ENCODE data around the gene HMX3. TPM values are rescaled to one million over a fixed set of nuclear protein-coding genes. Genes with fewer than 3 reads are reported as not detected.

Gene HMX3
- total RNA-seq, 1 donor from 2014 or later, result 0.20 TPM

DNA sequence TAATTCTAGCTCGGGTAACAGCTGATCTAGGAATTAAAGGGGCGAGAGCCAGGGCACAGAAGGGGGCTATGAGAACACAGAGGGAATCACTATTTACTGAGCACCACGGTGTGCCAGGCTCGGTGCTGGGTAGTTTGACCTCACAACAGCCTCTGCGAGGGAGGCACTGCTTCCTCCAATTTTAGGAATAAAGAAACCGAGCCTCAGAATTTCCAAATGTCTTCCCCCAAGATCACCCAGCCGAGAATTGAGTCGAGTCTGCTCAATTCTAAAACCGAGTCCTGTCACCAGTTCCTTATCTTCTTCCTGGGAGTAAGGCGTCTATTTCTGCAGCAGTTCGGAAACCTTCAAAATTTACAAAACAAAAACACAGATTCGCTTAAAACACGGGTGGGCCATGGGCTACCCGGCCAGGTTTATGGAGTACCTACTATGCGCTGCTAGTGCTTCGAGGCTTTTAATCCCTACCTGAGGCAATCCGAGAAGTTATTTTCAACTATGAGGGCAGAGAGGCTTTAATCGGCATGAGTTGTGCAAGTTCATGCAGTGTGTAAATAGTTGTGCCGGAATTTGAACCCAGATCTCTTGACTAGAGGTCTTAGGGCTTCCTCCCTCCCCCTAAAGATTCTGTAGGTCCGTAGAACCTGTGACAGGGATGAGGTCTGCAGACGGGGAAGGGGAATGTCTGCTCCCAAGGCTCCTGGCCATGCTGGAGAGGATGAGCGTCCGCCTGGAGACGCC, 11.3 kb downstream of the HMX3 start:
- ATAC-seq, result no peak
- DNase-seq (ENCODE audit: low spot score), result no peak

DNA sequence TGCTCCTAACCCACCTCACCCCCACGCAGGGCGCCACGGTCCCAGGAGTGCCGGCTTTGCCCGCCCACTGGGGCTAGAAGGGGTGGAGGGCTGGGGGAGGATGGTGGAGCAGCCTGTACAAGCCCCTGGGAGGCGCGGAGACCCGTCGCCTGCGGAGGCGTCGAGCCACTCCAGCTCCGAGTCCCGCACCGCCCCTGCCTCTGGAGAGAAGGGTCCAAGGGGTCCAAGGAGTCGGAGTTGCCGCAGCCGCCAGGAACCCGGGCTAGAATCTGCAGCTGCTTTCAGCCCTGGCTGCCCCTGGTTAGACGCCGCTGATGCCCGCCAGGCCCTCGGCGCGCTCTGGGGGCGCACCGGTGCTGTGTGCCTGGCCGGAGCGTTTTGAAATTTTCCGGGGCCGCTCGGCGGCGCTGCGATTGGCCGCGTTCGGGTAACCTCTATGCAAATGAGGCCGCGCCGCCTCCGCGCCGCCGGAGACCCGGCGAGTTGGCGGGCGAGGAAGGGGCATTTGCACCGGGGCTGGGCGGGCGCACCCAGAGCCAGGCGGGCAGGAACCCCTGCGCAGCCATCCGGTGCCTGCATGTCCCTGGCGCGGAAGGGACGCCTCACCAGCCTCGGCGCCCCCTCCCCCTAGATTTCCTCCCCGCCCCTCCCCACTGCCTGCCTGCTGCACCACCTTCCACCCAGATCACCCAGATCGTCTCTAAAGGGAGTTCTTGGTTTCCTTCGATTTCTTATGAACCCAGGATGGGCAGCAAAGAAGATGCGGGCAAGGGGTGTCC, 12.1 kb downstream of the HMX3 start, which contains the start of gene HMX2:
HMX2 (plus strand) TSS at position 502 of the 779 bp plus-strand sequence; CDS start at position 745, 243 bp downstream.
- ATAC-seq, result no peak
- DNase-seq (ENCODE audit: low spot score), result no peak

DNA sequence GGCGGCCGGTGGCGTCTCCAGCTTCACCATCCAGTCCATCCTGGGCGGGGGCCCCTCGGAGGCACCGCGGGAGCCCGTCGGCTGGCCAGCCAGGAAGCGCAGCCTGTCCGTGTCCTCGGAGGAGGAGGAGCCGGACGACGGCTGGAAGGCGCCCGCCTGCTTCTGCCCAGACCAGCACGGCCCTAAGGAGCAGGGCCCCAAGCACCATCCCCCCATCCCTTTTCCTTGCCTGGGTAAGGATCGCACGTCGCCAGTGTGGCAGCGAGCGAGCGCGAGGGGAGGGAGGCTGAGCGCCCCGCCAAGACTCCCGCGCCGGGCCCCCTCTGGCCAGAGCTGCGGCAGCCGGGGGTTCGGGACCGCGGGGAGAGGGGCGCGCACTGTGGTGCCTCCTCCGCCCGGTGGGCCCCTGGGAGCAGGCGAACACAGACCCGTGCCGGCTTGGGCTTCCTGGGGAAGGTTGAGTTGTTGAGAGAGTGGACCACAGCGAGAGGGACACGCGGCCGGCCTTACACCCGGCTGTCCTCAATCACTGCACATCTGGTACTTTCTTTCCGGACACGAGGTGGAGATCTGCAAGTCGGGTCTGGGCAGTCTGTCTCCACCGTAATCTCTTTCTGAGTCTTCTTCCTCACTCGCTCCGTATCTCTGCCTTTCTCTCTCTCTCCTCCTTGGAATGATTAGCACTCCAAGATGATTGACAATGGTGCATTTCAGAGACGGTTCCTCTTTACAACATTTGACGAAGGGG, 12.8 kb downstream of the HMX3 start:
- no peak for ATAC-seq
- DNase-seq (ENCODE audit: low spot score), result no peak

DNA sequence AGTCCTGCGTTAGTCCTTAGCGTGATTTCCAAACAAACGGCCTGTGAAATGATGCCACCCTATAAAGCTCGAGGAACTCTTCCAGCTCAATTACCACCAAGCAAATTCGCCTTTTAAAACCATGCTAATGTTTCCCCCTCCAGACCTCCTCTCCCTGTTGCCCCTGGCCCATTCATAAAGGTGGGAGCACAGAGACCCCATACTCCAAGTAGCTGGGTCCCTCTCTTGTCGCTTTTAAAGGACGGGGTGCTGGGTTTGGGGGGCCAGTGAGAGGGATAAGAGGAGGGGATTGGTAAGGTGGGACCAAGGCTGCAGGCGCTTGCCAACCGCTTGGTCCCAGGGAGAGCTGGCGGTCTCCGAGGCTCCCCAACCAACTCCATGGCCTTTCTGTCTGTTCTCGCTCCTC, 13.4 kb downstream of the HMX3 start:
- ATAC-seq (no peak), DNase-seq (ENCODE audit: low spot score) (no peak)

DNA sequence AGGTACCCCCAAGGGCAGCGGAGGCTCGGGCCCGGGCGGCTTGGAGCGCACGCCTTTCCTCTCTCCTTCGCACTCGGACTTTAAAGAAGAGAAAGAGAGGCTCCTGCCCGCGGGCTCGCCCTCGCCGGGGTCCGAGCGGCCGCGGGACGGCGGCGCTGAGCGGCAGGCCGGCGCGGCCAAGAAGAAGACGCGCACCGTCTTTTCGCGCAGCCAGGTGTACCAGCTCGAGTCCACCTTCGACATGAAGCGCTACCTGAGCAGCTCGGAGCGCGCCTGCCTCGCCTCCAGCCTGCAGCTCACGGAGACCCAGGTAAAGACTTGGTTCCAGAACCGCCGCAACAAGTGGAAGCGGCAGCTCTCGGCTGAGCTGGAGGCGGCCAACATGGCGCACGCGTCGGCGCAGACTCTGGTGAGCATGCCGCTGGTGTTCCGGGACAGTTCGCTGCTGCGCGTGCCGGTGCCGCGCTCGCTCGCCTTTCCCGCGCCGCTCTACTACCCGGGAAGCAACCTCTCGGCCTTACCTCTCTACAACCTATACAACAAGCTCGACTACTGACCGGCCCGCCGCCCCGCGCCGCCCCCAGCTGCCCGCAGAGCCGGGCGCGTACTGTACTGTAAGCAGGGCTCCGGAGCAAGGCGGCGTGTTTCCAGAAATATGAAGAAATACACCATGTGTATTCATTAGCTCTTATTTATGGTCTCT, 13.9 kb downstream of the HMX3 start:
- ATAC-seq (no peak), DNase-seq (ENCODE audit: low spot score) (no peak)

DNA sequence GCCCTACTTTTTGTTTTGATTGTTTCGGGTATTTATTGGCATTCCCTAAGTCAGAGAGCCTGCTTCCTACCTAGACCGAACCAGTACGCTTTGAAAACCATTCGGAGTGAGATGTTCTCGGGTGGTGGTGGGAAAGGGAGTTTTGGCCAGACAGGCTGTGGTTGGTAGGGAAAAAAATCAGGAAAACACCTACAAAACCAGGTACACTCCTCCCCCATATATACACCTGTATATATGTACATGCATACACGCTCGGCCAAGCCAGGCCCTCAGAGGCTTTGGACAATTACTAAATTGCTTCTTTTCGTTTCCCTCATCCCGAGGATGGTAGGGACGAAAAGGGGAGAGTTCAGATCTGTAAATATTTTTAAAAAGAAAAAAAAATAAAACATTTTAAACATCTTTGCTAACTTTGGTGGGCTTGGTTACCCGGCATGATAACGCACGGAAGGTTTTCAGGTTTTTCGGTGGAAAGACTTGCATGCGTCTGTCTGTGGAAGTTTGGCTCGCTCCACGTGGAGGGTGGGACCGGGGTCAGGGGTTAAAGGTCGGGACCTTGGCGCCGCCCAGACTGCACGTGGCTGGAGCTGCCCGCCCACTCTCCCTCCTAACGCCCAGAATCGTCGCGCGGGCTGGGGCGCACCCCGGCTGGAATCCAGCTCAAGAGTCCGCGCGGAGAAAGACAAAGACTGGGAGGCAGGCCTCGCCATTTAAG, 14.7 kb downstream of the HMX3 start:
- ATAC-seq (no peak), DNase-seq (ENCODE audit: low spot score) (no peak)

DNA sequence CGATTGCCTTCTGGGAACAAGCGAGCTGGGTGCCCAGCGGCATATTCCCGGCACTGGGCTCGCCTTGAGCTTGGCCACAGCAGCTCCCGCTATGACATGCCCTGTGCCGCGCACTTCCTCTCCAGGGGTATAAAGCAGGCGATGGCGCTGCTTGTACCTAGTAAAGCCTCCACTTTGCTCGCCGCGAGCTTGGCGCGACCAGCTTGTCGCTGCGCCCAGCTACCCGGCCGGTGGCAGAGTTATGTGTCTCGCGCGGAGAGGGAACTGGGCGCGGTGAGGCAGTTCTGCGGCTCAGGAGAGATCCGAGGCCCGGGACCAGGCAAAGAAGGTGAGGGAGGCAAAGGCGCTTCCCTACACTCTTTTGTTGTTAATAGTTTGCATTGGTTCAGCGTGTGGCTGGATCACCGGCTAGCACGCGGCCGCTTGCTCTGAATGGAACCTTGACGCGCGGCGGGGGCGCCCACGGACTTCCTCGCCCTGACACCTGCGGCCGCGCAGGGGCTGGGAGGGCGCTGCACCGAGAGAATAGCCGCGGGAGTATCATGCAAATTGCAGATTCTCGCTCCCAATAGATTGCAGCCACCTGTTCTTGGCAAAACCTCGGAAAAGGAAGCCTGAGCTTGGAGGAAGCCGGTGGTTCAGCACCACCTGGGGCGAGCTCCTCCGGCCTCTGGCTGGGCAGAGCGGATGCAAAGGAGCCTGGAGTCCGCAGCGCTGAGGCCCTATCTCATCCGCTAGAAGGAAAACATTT, 15.4 kb downstream of the HMX3 start:
- ATAC-seq, result no peak
- DNase-seq (ENCODE audit: low spot score), result no peak

DNA sequence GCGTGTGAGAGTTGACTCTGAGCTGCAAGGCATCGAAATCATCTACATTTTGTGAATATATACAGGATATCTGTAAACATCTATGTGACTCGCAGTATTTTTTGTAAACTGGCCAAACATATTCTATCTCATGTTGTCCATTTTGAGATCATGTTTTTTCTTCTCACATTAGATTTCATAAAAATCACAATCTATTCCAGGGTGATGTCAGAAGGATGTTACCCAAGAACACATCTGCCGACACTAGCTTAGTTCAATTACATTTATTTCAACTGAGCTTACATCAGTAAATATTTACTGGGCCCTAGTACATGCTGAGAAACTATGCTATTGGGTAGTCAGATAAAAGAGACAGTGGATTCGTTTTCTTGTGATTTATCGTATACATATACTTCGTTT, 16.0 kb downstream of the HMX3 start:
- no peak for DNase-seq (ENCODE audit: low spot score)

DNA sequence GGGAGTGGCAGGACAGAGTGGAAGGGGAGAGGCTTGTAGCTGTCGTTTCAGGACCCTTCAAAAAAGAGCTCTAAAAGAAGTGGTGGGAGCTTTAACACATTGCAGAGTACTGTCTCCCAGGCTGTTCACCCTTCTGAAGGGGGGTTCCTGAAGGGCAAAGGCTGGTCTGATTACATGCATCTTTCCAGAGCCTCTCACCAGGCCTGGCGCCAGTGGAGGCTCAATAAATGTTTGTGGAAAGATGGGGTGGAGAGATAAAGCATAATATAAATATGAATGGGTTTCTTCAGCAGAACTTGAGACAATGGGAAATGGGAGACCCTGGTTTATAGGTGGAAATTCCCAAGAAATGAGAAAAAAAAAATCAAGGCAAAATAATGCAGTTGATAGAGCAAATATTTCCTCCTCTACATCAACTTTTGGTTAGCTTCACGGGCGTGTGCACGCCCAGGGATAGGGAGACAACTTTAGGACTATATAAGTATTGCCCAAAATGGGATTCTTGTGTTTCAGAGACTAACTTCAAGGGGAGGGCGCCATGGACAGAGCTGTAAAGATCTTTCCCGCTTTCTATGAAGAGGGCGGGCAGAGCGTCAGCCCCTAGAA, 17.8 kb downstream of the HMX3 start:
- ATAC-seq, result no peak
- DNase-seq (ENCODE audit: low spot score), result no peak

More for the DNA sequence above, 16.0 kb downstream of the HMX3 start:
- ATAC-seq, result no peak

DNA sequence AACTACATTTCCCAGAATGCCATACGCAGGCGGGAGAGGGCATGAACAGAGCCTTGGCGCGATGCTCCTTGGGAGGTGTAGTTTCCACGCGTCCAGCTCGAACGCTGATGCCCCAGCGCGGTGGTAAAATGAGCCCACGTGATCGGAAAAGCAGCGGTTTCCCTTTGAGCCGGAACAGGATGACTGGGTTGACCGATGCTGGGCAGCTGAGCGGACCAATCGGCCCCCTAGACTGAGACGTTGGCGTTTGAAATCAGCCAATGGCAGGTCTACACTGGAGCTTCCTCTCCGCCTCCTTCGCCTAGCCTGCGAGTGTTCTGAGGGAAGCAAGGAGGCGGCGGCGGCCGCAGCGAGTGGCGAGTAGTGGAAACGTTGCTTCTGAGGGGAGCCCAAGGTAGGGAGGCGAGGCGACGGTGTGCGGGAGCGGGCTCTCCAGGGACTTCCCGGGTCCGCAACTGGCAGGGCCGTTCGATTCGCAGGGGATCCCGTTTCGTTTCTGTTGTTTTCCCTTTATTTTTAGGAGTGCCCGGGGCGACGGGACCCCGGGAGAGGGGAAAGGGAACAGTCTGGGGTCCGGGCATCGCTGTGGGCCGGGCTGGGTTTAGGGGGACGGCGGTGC, 18.4 kb downstream of the HMX3 start, which contains the start of gene BUB3:
BUB3 (plus strand) TSS at position 311 of the 619 bp plus-strand sequence. CDS start 516 bp downstream, outside the sequence.
- ATAC-seq (peak; percentile 95), DNase-seq (ENCODE audit: low spot score) (peak; percentile 99)

DNA sequence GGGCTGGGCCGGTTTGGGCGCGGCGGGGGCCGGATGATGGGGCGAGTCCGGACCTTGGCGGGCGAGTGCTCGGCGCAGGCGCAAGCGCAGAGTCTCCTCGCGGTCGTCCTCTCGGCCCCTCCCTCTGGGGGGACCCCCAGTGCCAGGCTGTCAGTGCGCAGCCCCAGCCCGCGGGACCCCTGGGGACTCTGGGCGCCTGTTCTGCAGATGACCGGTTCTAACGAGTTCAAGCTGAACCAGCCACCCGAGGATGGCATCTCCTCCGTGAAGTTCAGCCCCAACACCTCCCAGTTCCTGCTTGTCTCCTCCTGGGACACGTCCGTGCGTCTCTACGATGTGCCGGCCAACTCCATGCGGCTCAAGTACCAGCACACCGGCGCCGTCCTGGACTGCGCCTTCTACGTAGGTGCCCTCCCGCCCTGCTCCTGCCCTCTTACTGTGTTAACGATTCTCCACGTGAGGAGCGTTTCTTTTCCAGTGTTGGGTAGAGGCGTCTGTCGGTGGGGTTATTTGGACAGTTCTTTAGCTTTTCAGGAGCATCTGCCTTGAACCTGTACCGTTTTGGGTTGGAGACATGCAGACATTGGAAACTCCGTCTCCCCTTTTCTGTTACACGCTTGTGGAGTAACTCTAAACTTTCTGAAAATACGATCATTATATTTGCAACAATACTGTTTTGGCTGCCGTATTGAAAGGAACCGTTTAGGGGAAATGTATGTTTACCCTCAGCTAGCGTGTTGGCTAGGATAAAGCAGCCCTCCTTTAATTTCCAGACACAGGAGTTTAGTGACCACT, 19.1 kb downstream of the HMX3 start:
- ATAC-seq (peak; percentile 60), DNase-seq (ENCODE audit: low spot score) (peak; percentile 62)

DNA sequence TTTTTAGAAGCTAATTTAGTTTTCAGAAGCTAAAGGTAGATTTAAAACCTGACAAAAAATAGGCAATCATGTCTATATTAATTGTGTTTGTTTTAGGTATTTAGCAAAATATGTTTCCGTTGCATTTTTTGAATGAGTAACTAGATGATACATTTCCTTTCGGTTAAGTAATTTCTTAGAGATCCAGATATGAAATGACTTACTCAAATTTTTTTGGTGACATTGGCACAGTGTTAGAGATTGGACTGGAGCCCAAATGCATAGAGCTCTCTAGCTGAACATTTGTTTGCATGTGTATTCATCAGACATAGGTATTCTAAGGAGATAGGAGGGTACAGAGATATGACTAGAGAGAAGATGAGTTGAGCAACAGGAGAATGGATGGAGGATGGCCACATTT, 20.3 kb downstream of the HMX3 start:
- no peak for DNase-seq (ENCODE audit: low spot score)
- no peak for ATAC-seq

DNA sequence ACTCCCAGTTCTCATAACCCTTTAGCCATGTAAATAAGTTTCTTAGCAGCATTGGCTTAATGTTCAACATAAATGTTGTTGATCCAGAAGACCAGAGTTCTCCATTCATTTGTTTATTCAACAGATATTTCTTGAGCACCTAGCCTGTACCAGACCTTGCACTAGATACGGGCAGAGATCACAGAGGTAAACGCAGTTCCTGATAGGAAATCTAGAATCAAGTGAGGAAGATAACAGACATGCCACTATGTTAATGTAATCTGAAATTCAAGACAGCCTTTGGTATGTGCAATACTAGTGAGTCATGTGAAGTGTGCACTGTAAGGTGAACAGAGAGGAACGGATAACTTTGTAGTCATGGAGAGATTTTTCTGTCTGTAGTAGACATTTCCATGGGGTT, 21.4 kb downstream of the HMX3 start:
- DNase-seq (ENCODE audit: low spot score), result no peak
- no peak for ATAC-seq

DNA sequence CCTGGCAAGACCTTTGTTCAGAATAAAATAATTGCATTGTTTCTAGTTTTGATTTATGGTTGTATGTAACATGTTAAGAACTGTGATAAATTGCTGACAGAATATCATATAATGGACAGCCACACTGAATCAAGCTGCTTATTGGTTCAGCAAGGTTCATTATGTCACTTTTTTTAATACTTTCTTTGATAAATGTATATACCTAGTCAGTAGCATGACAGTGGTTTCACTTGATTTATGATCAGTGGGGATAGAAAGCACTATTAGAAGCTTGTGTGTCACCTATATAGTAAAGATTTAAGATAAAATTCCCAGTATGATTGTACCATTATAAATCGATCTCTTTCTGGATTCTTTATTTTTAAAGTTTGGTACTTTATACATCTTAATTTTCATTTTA, 22.9 kb downstream of the HMX3 start:
- ATAC-seq (no peak), DNase-seq (ENCODE audit: low spot score) (no peak)

DNA sequence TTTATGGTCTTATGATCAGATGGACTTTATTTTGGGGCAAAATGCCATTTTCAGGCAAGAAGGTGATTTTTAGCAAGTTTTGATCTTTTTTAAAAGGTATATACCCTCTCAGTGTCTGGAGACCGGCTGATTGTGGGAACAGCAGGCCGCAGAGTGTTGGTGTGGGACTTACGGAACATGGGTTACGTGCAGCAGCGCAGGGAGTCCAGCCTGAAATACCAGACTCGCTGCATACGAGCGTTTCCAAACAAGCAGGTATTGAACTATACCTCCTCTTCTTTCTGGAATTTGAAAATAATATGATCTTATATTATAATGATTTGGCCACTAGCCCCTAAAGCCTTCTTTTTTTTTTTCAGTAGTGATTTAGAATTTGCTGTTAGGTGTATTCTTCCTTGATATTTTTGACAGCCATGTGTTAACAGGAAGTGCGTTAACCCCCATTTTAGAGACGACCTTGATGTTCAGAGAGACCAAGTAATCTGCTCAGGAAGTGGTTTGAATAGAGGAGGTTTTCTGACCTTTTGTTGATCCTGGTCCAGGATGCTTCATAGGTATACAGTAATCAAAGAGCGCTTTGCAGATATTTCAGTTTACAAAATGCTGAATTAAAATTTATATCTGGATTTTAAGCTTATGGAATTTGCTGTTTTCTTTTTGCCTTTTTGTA, 24.7 kb downstream of the HMX3 start:
- DNase-seq (ENCODE audit: low spot score) (no peak), ATAC-seq (no peak)

DNA sequence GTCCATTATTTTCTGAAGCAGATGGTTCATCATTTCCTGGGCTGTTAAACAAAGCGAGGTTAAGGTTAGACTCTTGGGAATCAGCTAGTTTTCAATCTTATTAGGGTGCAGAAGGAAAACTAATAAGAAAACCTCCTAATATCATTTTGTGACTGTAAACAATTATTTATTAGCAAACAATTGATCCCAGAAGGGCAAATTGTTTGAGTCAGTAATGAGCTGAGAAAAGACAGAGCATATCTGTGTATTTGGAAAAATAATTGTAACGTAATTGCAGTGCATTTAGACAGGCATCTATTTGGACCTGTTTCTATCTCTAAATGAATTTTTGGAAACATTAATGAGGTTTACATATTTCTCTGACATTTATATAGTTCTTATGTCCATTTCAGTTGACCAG, 28.5 kb downstream of the HMX3 start:
- ATAC-seq (no peak), DNase-seq (ENCODE audit: low spot score) (no peak)

DNA sequence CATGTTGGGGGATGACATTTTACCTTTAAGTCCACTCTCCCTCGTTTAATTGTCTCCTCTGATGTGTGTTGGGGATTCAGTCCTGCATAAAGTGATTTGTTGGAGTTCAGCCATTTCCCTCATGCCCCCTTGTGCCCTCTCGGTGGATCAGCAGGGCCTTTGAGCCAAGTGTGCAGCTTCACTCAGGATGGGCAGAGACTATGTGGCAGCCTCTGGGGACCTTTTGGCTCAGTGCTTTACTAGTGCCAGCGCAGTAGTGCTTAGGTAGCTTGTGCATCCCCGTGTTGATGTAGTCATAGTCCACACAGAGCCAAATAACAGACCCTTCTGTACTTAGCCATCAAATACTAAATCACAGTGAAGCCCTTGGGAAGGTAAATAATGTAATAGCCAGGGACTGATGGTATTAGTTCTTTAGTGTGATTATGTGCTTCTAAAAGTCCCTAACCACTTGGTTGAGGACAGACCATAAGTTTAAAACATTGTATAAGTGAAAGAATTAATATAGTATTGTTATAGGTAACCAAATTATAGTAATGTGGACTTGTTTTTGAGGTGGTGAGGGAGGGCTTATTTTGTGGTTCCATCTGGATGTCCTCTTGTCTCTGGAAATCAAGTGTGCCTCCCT, 29.8 kb downstream of the HMX3 start:
- no peak for ATAC-seq

More for the DNA sequence above, 29.8 kb downstream of the HMX3 start:
- no peak for DNase-seq (ENCODE audit: low spot score)

Measured in left lobe of liver (tissue), 2 donors.